Trophoblast cell (in vitro differentiated cells and primary cell): ENCODE measurements around the gene IGIP.

Experiments used
- DNase-seq, 2 donors: peaks; one replicate each; pipeline ENCODE4 v3.0.0-alpha.2; 2016
- H2AFZ ChIP-seq: 2 replicates; pipeline ENCODE4 v1.6.1; 2013; ENCODE audit warnings: low read length, moderate library complexity, mild to moderate bottlenecking; ENCODE audit not compliant: insufficient read depth, poor library complexity
- H2AK5ac ChIP-seq: 2 replicates; pipeline ENCODE4 v1.6.1; 2013; ENCODE audit warnings: mild to moderate bottlenecking, low read length
- H2BK120ac ChIP-seq: 2 replicates; pipeline ENCODE4 v1.6.1; 2013; ENCODE audit warnings: low read length, mild to moderate bottlenecking, moderate library complexity; ENCODE audit not compliant: insufficient read depth, poor library complexity
- H2BK12ac ChIP-seq: 2 replicates; pipeline ENCODE4 v1.6.1; 2013; ENCODE audit warnings: mild to moderate bottlenecking, low read length, moderate library complexity
- H2BK5ac ChIP-seq: 2 replicates; pipeline ENCODE4 v1.6.1; 2013; ENCODE audit warnings: low read length, low read depth, moderate library complexity, mild to moderate bottlenecking; ENCODE audit not compliant: poor library complexity
- H3K14ac ChIP-seq: 2 replicates; pipeline ENCODE4 v1.6.1; 2013; ENCODE audit warnings: mild to moderate bottlenecking, low read length
- H3K18ac ChIP-seq: 2 replicates; pipeline ENCODE4 v1.6.1; 2013; ENCODE audit warnings: mild to moderate bottlenecking, low read length
- H3K23ac ChIP-seq: 2 replicates; pipeline ENCODE4 v1.6.1; 2013; ENCODE audit warnings: low read length
- H3K27ac ChIP-seq: 2 replicates; pipeline ENCODE4 v1.5.1; 2013; ENCODE audit warnings: low read depth, mild to moderate bottlenecking, inconsistent platforms, low read length, moderate library complexity
- H3K27me3 ChIP-seq: 2 replicates; pipeline ENCODE4 v1.6.1; 2013; ENCODE audit warnings: inconsistent platforms, mild to moderate bottlenecking, low read length, moderate library complexity; ENCODE audit not compliant: insufficient read depth
- H3K36me3 ChIP-seq, 2 experiments: 1 replicate in 1 of 2; 2 replicates in 1 of 2; pipeline ENCODE4 v1.6.1; 2013; ENCODE audit warnings: low read length in 2 of 2, mild to moderate bottlenecking in 2 of 2, moderate library complexity in 1 of 2; ENCODE audit not compliant: insufficient read depth in 2 of 2, control insufficient read depth in 1 of 2
- H3K4ac ChIP-seq: 2 replicates; pipeline ENCODE4 v1.6.1; 2013; ENCODE audit warnings: low read depth, mild to moderate bottlenecking, low read length, moderate library complexity
- H3K4me1 ChIP-seq, 2 experiments: 1 replicate in 1 of 2; 2 replicates in 1 of 2; pipeline ENCODE4 v1.6.1; 2013; ENCODE audit warnings: low read length in 2 of 2, mild to moderate bottlenecking in 2 of 2, moderate library complexity in 1 of 2; ENCODE audit not compliant: insufficient read depth in 2 of 2, control insufficient read depth in 1 of 2
- H3K4me2 ChIP-seq: 2 replicates; pipeline ENCODE4 v1.6.1; 2013; ENCODE audit warnings: inconsistent platforms, mild to moderate bottlenecking, low read length, moderate library complexity
- H3K4me3 ChIP-seq: 2 replicates; pipeline ENCODE4 v1.5.1; 2013; ENCODE audit warnings: mild to moderate bottlenecking, low read depth, low read length, inconsistent platforms
- H3K79me1 ChIP-seq: one replicate; pipeline ENCODE4 v1.6.1; 2013; ENCODE audit warnings: low read length
- H3K79me2 ChIP-seq: 2 replicates; pipeline ENCODE4 v1.6.1; 2013; ENCODE audit warnings: low read length, mild to moderate bottlenecking; ENCODE audit not compliant: control insufficient read depth, insufficient read depth, poor library complexity
- H3K9ac ChIP-seq: 2 replicates; pipeline ENCODE4 v1.6.1; 2013; ENCODE audit warnings: mild to moderate bottlenecking, low read length
- H3K9me3 ChIP-seq: 2 replicates; pipeline ENCODE4 v1.6.1; 2013; ENCODE audit warnings: low read depth, mild to moderate bottlenecking, control low read depth, inconsistent platforms, low read length; ENCODE audit not compliant: insufficient read depth
- H4K12ac ChIP-seq: 2 replicates; pipeline ENCODE4 v1.6.1; 2013; ENCODE audit warnings: low read depth, mild to moderate bottlenecking, low read length, moderate library complexity
- H4K8ac ChIP-seq: 2 replicates; pipeline ENCODE4 v1.6.1; 2013; ENCODE audit warnings: low read depth, mild to moderate bottlenecking, low read length, moderate library complexity
- H4K91ac ChIP-seq: one replicate; pipeline ENCODE4 v1.6.1; 2013; ENCODE audit warnings: low read depth, mild to moderate bottlenecking, low read length, moderate library complexity
- WGBS: extraction: QIAGEN DNeasy Blood & Tissue Kit; methylation state at CpG from one replicate; pipeline ENCODE4 v1.1.7; 2013; ENCODE audit warnings: missing lambda C conversion rate; ENCODE audit not compliant: insufficient read length, insufficient coverage; ENCODE audit errors: extremely low coverage; 5-methylcytosine and 5-hydroxymethylcytosine counted together

Gene IGIP

GRCh38 chr5:140135127-140135526 lies 9.4 kb downstream of the IGIP start:
- Histone ChIP-seq H3K9ac (peak overlapping the region; percentile 44), H3K23ac (peak overlapping the region; percentile 56), H2AFZ (no peak overlapping the region), H3K4me1 (no peaks in the 10 kb centered on the region), H4K8ac (no peak overlapping the region), H3K14ac (no peak overlapping the region), H3K4me2 (no peak overlapping the region), H3K27ac (no peak overlapping the region), H2BK120ac (no peak overlapping the region), H2BK5ac (no peak overlapping the region), H3K9me3 (no peaks in the 10 kb centered on the region), H3K4me3 (no peak overlapping the region), H3K18ac (no peak overlapping the region), H4K12ac (no peak overlapping the region), H3K79me1 (no peaks in the 10 kb centered on the region), H4K91ac (no peak overlapping the region), H3K4ac (no peak overlapping the region), H2BK12ac (no peak overlapping the region), H3K79me2 (no peaks in the 10 kb centered on the region), H2AK5ac (no peak overlapping the region), H3K36me3 (no peaks in the 10 kb centered on the region), H3K27me3 (no peaks in the 10 kb centered on the region)
- no peak for DNase-seq

GRCh38 chr5:140136624-140137023 lies 10.9 kb downstream of the IGIP start:
- Histone ChIP-seq H3K79me1 (no peaks in the 10 kb centered on the region), H3K36me3 (no peaks in the 10 kb centered on the region), H2AFZ (no peak overlapping the region), H4K8ac (no peak overlapping the region), H3K4ac (no peak overlapping the region), H4K91ac (no peak overlapping the region), H2BK5ac (no peak overlapping the region), H3K27me3 (no peaks in the 10 kb centered on the region), H3K23ac (no peak overlapping the region), H2BK120ac (no peak overlapping the region), H3K79me2 (no peaks in the 10 kb centered on the region), H3K4me2 (no peak overlapping the region), H3K4me1 (no peaks in the 10 kb centered on the region), H3K18ac (no peak overlapping the region), H2BK12ac (no peak overlapping the region), H3K27ac (no peak overlapping the region), H4K12ac (no peak overlapping the region), H3K4me3 (no peak overlapping the region), H2AK5ac (no peak overlapping the region), H3K14ac (no peak overlapping the region), H3K9ac (no peak overlapping the region), H3K9me3 (no peaks in the 10 kb centered on the region)
- WGBS, result no CpG with 5 or more reads among the region's 1 CpG
- no peak for DNase-seq

DNA sequence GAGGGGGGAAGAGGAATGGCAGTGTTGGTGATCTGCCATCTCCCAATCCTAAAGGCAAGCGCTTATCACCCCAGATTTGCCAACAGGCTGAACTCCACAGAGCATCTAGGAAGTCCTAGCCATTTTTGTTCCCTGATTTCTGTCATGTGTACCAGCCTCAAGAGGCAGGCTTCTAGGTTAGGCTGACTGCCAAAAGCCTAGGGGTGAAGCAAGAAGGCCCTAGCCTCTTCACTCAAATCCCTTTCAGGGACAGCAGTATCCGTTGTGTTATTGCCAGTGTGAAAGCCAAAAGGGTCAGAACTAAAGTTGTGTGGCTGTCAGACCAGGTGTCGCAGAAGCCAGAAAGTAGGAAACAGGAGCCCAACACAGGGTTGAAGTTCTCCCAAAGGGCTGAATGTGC lies 14.7 kb downstream of the IGIP start:
- Histone ChIP-seq H2BK5ac (no peak overlapping the region), H3K18ac (no peak overlapping the region), H4K12ac (no peak overlapping the region), H2AK5ac (no peak overlapping the region), H3K9me3 (no peaks in the 10 kb centered on the region), H3K27ac (no peak overlapping the region), H4K91ac (no peak overlapping the region), H3K9ac (no peak overlapping the region), H3K4me2 (no peak overlapping the region), H3K4me1 (no peaks in the 10 kb centered on the region), H3K4me3 (no peak overlapping the region), H3K14ac (no peak overlapping the region), H3K4ac (no peak overlapping the region), H2BK12ac (no peak overlapping the region), H4K8ac (no peak overlapping the region), H2BK120ac (no peak overlapping the region), H2AFZ (no peak overlapping the region), H3K79me2 (no peaks in the 10 kb centered on the region), H3K27me3 (peaks cover 6% of the 10 kb centered on the region), H3K36me3 (no peaks in the 10 kb centered on the region), H3K23ac (no peak overlapping the region), H3K79me1 (no peaks in the 10 kb centered on the region)
- DNase-seq, result no peak
- WGBS, result no CpG with 5 or more reads among the region's 3 CpGs

GRCh38 chr5:140141241-140141640 lies 15.5 kb downstream of the IGIP start:
- Histone ChIP-seq H2AFZ (no peak overlapping the region), H3K14ac (no peak overlapping the region), H3K23ac (no peak overlapping the region), H3K36me3 (no peaks in the 10 kb centered on the region), H3K27me3 (peaks cover 12% of the 10 kb centered on the region), H3K18ac (no peak overlapping the region), H2BK5ac (no peak overlapping the region), H3K4me3 (no peak overlapping the region), H3K27ac (no peak overlapping the region), H3K79me1 (no peaks in the 10 kb centered on the region), H3K4me2 (no peak overlapping the region), H3K9me3 (no peaks in the 10 kb centered on the region), H3K4ac (no peak overlapping the region), H2AK5ac (no peak overlapping the region), H4K12ac (no peak overlapping the region), H3K9ac (no peak overlapping the region), H2BK12ac (no peak overlapping the region), H3K79me2 (no peaks in the 10 kb centered on the region), H3K4me1 (peaks cover 4% of the 10 kb centered on the region in 2 experiments), H4K8ac (no peak overlapping the region), H2BK120ac (no peak overlapping the region), H4K91ac (no peak overlapping the region)
- no peak for DNase-seq

DNA sequence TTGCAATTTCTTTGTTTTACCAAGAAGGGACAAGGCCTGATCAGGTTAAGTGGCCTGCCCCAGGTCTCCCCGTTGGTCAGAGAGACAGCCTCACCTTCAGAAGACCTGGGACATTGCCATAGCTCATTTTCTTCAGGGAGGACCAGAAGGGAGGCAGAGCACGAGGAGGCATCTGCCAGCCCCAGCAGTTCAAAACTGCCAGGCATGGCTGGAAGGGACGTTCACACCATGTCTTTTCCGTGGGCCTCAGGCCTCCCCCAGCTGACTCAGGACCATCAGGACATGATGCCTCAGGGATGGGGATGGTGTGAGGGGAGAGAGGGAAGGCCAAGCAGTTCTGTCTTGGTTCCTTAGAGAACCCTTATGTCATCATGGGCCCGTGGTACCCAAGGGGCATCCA lies 16.5 kb downstream of the IGIP start:
- peaks cover 6% of the 10 kb centered on the region in 2 experiments for H3K4me1 ChIP-seq

More for the DNA sequence above, 16.5 kb downstream of the IGIP start:
- Histone ChIP-seq H3K14ac (no peak overlapping the region), H3K36me3 (no peaks in the 10 kb centered on the region), H3K27me3 (peaks cover 16% of the 10 kb centered on the region), H2AK5ac (no peak overlapping the region), H4K91ac (no peak overlapping the region), H3K79me1 (no peaks in the 10 kb centered on the region), H2BK120ac (no peak overlapping the region), H4K8ac (no peak overlapping the region), H3K4me3 (no peak overlapping the region), H4K12ac (no peak overlapping the region), H2AFZ (no peak overlapping the region), H2BK12ac (no peak overlapping the region), H3K23ac (peak overlapping the region; percentile 4), H3K79me2 (no peaks in the 10 kb centered on the region), H2BK5ac (no peak overlapping the region), H3K4ac (no peak overlapping the region), H3K9ac (no peak overlapping the region), H3K4me2 (no peak overlapping the region), H3K27ac (no peak overlapping the region), H3K9me3 (no peaks in the 10 kb centered on the region), H3K18ac (no peak overlapping the region)
- no peak for DNase-seq
- WGBS, result no CpG with 5 or more reads among the region's 5 CpGs
